AG20443 (cell line): ENCODE data around the gene KIF2C.
"Not testable (repeated sequence)": the region's sequence is repeated elsewhere in the genome, so short reads cannot be mapped to it uniquely, and the experiment has no call there.

Source experiments
- DNase-seq: peaks from one replicate; pipeline ENCODE4 v3.0.0; 2012; ENCODE audit warnings: low spot score, mixed read lengths

KIF2C gene

GRCh38 chr1:44775930-44776729 is 36.5 kb downstream of the KIF2C start:
- DNase-seq, result peak; percentile 20

GRCh38 chr1:44776730-44777068 is 37.1 kb downstream of the KIF2C start:
- DNase-seq, result no peak

- no peak for DNase-seq
Measured at GRCh38 chr1:44777547-44777946, 37.9 kb downstream of the KIF2C start.

- DNase-seq, result no peak
Measured at GRCh38 chr1:44777969-44778635, 38.5 kb downstream of the KIF2C start.

GRCh38 chr1:44778705-44779576 is 39.3 kb downstream of the KIF2C start:
- DNase-seq, result no peak

- no peak for DNase-seq
Measured at GRCh38 chr1:44780583-44781121, 41.0 kb downstream of the KIF2C start.

- DNase-seq, result no peak
Measured at GRCh38 chr1:44783697-44784093, 44.1 kb downstream of the KIF2C start.

- peak; percentile 33 for DNase-seq
Measured at GRCh38 chr1:44784094-44785028, 44.7 kb downstream of the KIF2C start.

GRCh38 chr1:44785029-44785380 is 45.4 kb downstream of the KIF2C start:
- no peak for DNase-seq

- DNase-seq, result no peak
Measured at GRCh38 chr1:44785501-44786137, 46.0 kb downstream of the KIF2C start.

- DNase-seq, result peak; percentile 76
Measured at GRCh38 chr1:44786138-44786840, 46.7 kb downstream of the KIF2C start.

GRCh38 chr1:44786841-44787426 is 47.3 kb downstream of the KIF2C start:
- no peak for DNase-seq

- no peak for DNase-seq
Measured at GRCh38 chr1:44787506-44787905, 47.9 kb downstream of the KIF2C start.

GRCh38 chr1:44788120-44788860 is 48.7 kb downstream of the KIF2C start, which contains the start of gene BEST4:
BEST4 (minus strand) TSS chr1:44788170; CDS start chr1:44787705, 465 bp downstream.
- no peak for DNase-seq

GRCh38 chr1:44790968-44791801 is 51.5 kb downstream of the KIF2C start:
- no peak for DNase-seq

- no peak for DNase-seq
Measured at GRCh38 chr1:44792736-44793502, 53.3 kb downstream of the KIF2C start.

- DNase-seq, result not testable (repeated sequence)
Measured at GRCh38 chr1:44797886-44798285, 58.2 kb downstream of the KIF2C start.
